IMR-90 (cell line): ENCODE results near the gene METTL8. TPM values are rescaled to one million over a fixed set of nuclear protein-coding genes. Genes with fewer than 3 reads are reported as not detected.
"Not testable (repeated sequence)": the region's sequence is repeated elsewhere in the genome, so short reads cannot be mapped to it uniquely, and the experiment has no call there.

ENCODE experiments used
- ATAC-seq: fragments of 200-7000 bp; cut with Tn5 transposase; 2 replicates; pipeline ENCODE4 v1.9.1; 2020; ENCODE audit warnings: low read depth, mild to moderate bottlenecking, moderate library complexity
- BruUV-seq: library from RNA; stranded (reverse); fragments of 400-500 nt; replicated peaks from 2 replicates; lab custom pipeline; 2021; lab: Mats Ljungman, UMichigan
- CTCF ChIA-PET: fragments of 300-600 bp; formaldehyde crosslinking; extraction: SDS; loops from one replicate; lab custom pipeline; 2021; ENCODE audit warnings: antibody characterized with exemption; lab: Yijun Ruan, JAX
- POLR2A ChIA-PET: fragments of 300-600 bp; sonication (Branson Sonifier 250); formaldehyde crosslinking; loops from one replicate; lab custom pipeline; 2022; ENCODE audit warnings: antibody characterized with exemption; ENCODE audit not compliant: unreplicated experiment; lab: Charles Lee
- DNase-seq: peaks from one replicate; pipeline ENCODE4 v3.0.0; 2013
- H2AFZ ChIP-seq: replicated peaks from 2 replicates; pipeline ENCODE3; 2013; ENCODE audit warnings: low read length, mild to moderate bottlenecking; ENCODE audit not compliant: poor library complexity
- H2AK5ac ChIP-seq: 2 replicates; pipeline ENCODE4 v1.6.1; 2013; ENCODE audit warnings: low read depth, low read length, inconsistent platforms
- H2AK9ac ChIP-seq: replicated peaks from 2 replicates; pipeline ENCODE3; 2013; ENCODE audit warnings: mild to moderate bottlenecking, low read depth, low read length, moderate library complexity; ENCODE audit not compliant: poor library complexity
- H2BK120ac ChIP-seq: 2 replicates; pipeline ENCODE4 v1.6.1; 2013; ENCODE audit warnings: low read depth, low read length, inconsistent platforms
- H2BK15ac ChIP-seq: 3 replicates; pipeline ENCODE4 v1.6.1; 2013; ENCODE audit warnings: low read depth, low read length, inconsistent platforms
- H2BK20ac ChIP-seq: 2 replicates; pipeline ENCODE4 v1.6.1; 2013; ENCODE audit warnings: low read depth, mild to moderate bottlenecking, inconsistent platforms, low read length, moderate library complexity
- H2BK5ac ChIP-seq: 2 replicates; pipeline ENCODE4 v1.6.1; 2013; ENCODE audit warnings: mild to moderate bottlenecking, low read depth, low read length, inconsistent platforms; ENCODE audit not compliant: poor library complexity, severe bottlenecking
- H3K14ac ChIP-seq: replicated peaks from 2 replicates; pipeline ENCODE4 v1.6.1; 2013; ENCODE audit warnings: low read depth, low read length, inconsistent platforms
- H3K18ac ChIP-seq: 2 replicates; pipeline ENCODE4 v1.6.1; 2013; ENCODE audit warnings: low read depth, low read length, control low read depth
- H3K23ac ChIP-seq: 2 replicates; pipeline ENCODE4 v1.6.1; 2013; ENCODE audit warnings: low read depth, low read length, inconsistent platforms
- H3K27ac ChIP-seq: 2 replicates; pipeline ENCODE4 v1.5.1; 2013; ENCODE audit warnings: mild to moderate bottlenecking, control low read depth, low read length; ENCODE audit not compliant: insufficient read depth
- H3K27me3 ChIP-seq: 2 replicates; pipeline ENCODE4 v1.6.1; 2013; ENCODE audit warnings: low read length; ENCODE audit not compliant: control insufficient read depth, insufficient read depth
- H3K36me3 ChIP-seq: 2 replicates; pipeline ENCODE4 v1.6.1; 2013; ENCODE audit warnings: low read length, mixed read lengths; ENCODE audit not compliant: control insufficient read depth, insufficient read depth
- H3K4ac ChIP-seq: 2 replicates; pipeline ENCODE4 v1.6.1; 2013; ENCODE audit warnings: low read depth, low read length, inconsistent platforms
- H3K4me1 ChIP-seq: 2 replicates; pipeline ENCODE4 v1.6.1; 2013; ENCODE audit warnings: low read length, mixed read lengths; ENCODE audit not compliant: control insufficient read depth, insufficient read depth
- H3K4me2 ChIP-seq: 2 replicates; pipeline ENCODE4 v1.6.1; 2013; ENCODE audit warnings: low read depth, mild to moderate bottlenecking, control low read depth, low read length, moderate library complexity
- H3K4me3 ChIP-seq: 2 replicates; pipeline ENCODE4 v1.5.1; 2013; ENCODE audit warnings: low read depth, mild to moderate bottlenecking, control low read depth, low read length, moderate library complexity; ENCODE audit not compliant: insufficient read depth
- H3K56ac ChIP-seq: 2 replicates; pipeline ENCODE4 v1.6.1; 2013; ENCODE audit warnings: low read length, inconsistent platforms; ENCODE audit not compliant: insufficient read depth; ENCODE audit errors: extremely low read depth
- H3K79me1 ChIP-seq, 2 experiments: 2 replicates each; pipeline ENCODE4 v1.6.1; 2013; ENCODE audit warnings: low read length in 2 of 2, inconsistent platforms in 1 of 2, low read depth in 1 of 2
- H3K9ac ChIP-seq: 2 replicates; pipeline ENCODE4 v1.6.1; 2013; ENCODE audit warnings: low read depth, low read length, control low read depth
- H3K9me1 ChIP-seq: 2 replicates; pipeline ENCODE4 v1.6.1; 2013; ENCODE audit warnings: low read length, inconsistent platforms; ENCODE audit not compliant: insufficient read depth
- H3K9me3 ChIP-seq: 2 replicates; pipeline ENCODE4 v1.6.1; 2013; ENCODE audit warnings: low read length; ENCODE audit not compliant: control insufficient read depth, insufficient read depth
- H4K20me1 ChIP-seq: 2 replicates; pipeline ENCODE4 v1.6.1; 2013; ENCODE audit warnings: low read length, inconsistent platforms; ENCODE audit not compliant: insufficient read depth
- H4K5ac ChIP-seq: 2 replicates; pipeline ENCODE4 v1.6.1; 2013; ENCODE audit warnings: mild to moderate bottlenecking, low read depth, low read length, control low read depth
- H4K8ac ChIP-seq, 2 experiments: 2 replicates each; pipeline ENCODE4 v1.6.1; 2013; ENCODE audit warnings: low read depth in 2 of 2, low read length in 2 of 2, control low read depth in 1 of 2, inconsistent platforms in 1 of 2
- H4K91ac ChIP-seq: 2 replicates; pipeline ENCODE4 v1.6.1; 2013; ENCODE audit warnings: low read depth, low read length, inconsistent platforms; ENCODE audit not compliant: insufficient read depth
- FOS ChIP-seq: fragments of 150-350 bp; IDR thresholded peaks from 2 replicates; pipeline ENCODE4 v1.6.1; 2016; ENCODE audit warnings: low read depth, low read length
- WGBS, 2 experiments: methylation state at CpG; one replicate each; pipeline versions ENCODE4 v1.1.5 to v1.1.7; 2013; ENCODE audit warnings: missing lambda C conversion rate in 2 of 2; ENCODE audit not compliant: insufficient read length in 1 of 2; ENCODE audit errors: extremely low coverage in 2 of 2; 5-methylcytosine and 5-hydroxymethylcytosine counted together
- dilution Hi-C: fragments of 300-500 bp; cut with HindIII; formaldehyde crosslinking; loops from one replicate; pipeline ENCODE4 v1.14.3; 2018; ENCODE audit warnings: low sequenced_read_pairs; ENCODE audit not compliant: unreplicated experiment
- in situ Hi-C: fragments of 300-500 bp; cut with MboI; formaldehyde crosslinking; loops from 3 replicates; pipeline ENCODE4 v1.14.3; 2019; ENCODE audit warnings: low sequenced_read_pairs, inconsistent platforms, mixed read lengths
- intact Hi-C: fragments of 100-400 bp; cut with micrococcal nuclease; formaldehyde crosslinking; loops from 2 replicates; pipeline ENCODE4 v1.10.0; 2022
- polyA plus RNA-seq, 3 experiments: library from polyadenylated mRNA; depleted of rRNA; stranded (reverse); fragments of >200 nt; gene quantifications; 2 replicates each; pipeline ENCODE4 v1.2.3, GENCODE V29; 2012; ENCODE audit warnings: low replicate concordance in 1 of 3
- total RNA-seq: library from RNA; depleted of rRNA; stranded (reverse); fragments of >200 nt; gene quantifications from 2 replicates; pipeline ENCODE4 v1.2.3, GENCODE V29; 2012
- TF ChIP-seq, protein P1 (sequence below): fragments of 150-350 bp; IDR thresholded peaks from 2 replicates; pipeline ENCODE4 v1.6.1; 2017; ENCODE audit warnings: mild to moderate bottlenecking, antibody characterized with exemption, low read length, low read depth

METTL8 gene
- total and polyA plus RNA-seq, 2 of the 4 experiments (the other 2 are of a cell fraction), result 6.9 to 10.6 TPM

DNA sequence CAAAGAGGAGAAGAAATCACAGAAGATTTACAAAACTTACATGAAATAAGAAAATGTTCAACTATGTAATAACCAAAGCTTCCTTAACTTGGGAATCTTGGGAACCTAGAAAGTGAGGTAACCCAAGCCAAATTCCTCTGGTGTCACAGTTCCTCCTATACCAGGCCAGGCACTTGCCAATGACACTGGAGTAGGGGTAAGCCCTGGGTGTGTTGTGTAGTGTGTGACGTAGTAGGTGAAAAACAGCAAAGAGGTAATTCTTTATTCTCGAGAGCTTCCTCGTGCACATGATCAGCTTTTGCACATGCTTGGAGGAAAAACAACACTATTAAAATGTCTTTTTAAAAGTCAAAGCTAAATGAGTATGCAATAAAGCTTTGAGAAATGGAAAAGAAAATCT lies 118.0 kb downstream of the METTL8 start:
- no CpG with 5 or more reads among the region's 3 CpGs for WGBS, 2 experiments
- Histone ChIP-seq H2AK5ac (no peak overlapping the region), H4K5ac (no peak overlapping the region), H3K4me1 (peaks cover 8% of the 10 kb centered on the region), H2BK20ac (no peak overlapping the region), H3K9me1 (no peaks in the 10 kb centered on the region; the same call in 1 of the 2 replicates), H2BK15ac (no peak overlapping the region), H2BK120ac (no peak overlapping the region), H2AK9ac (no peak overlapping the region), H3K4me2 (no peak overlapping the region), H3K18ac (no peak overlapping the region), H4K91ac (no peak overlapping the region), H2BK5ac (no peak overlapping the region), H3K4ac (no peak overlapping the region), H3K14ac (no peak overlapping the region), H3K27ac (no peak overlapping the region), H3K9me3 (peaks cover 4% of the 10 kb centered on the region; the same call in 1 of the 2 replicates), H3K27me3 (no peaks in the 10 kb centered on the region), H3K9ac (no peak overlapping the region), H2AFZ (no peak overlapping the region), H3K4me3 (no peak overlapping the region), H4K8ac (no peak overlapping the region), H3K36me3 (no peaks in the 10 kb centered on the region), H3K56ac (no peak overlapping the region), H4K20me1 (no peaks in the 10 kb centered on the region), H3K23ac (no peak overlapping the region), H3K79me1 (no peaks in the 10 kb centered on the region)
- intact Hi-C loops, result no loop called here
- CTCF ChIA-PET, result interaction anchor here (0.5 to 0.9 kb wide), 2 partner anchors 13 to 202 kb away, joined by 3 read pairs; no protein-coding TSS in a partner anchor
- ATAC-seq (no peak), DNase-seq (no peak)
- dilution Hi-C loops, result no loop called here
- TF ChIP-seq FOS, result no peak
- TF ChIP-seq, protein P1, sequence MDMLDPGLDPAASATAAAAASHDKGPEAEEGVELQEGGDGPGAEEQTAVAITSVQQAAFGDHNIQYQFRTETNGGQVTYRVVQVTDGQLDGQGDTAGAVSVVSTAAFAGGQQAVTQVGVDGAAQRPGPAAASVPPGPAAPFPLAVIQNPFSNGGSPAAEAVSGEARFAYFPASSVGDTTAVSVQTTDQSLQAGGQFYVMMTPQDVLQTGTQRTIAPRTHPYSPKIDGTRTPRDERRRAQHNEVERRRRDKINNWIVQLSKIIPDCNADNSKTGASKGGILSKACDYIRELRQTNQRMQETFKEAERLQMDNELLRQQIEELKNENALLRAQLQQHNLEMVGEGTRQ, result no peak
- in situ Hi-C loops, result no loop called here
- BruUV-seq, result no TSS peak
- POLR2A ChIA-PET, result no interaction called here

DNA sequence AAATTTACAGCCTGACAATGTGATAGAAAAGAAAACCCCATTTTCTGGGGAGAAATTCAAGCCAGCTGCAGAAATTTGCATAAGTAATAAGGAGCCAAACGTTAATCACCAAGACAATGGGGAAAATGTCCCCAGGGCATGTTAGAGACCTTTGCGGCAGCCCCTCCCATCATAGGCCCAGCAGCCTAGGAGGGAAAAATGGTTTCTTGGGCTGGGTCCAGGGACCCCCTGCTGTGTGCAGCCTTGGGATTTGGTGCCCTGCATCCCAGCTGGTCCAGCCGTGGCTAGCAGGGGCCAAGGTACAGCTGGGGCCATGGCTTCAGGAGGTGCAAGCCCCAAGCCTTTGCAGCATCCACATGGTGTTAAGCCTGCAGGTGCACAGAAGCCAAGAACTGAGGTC lies 121.6 kb downstream of the METTL8 start:
- H2BK120ac ChIP-seq, H3K4ac ChIP-seq, H4K20me1 ChIP-seq, H4K91ac ChIP-seq, DNase-seq, H2BK15ac ChIP-seq, H3K27ac ChIP-seq, ATAC-seq, H2AFZ ChIP-seq, H2AK5ac ChIP-seq, H3K56ac ChIP-seq, H3K4me1 ChIP-seq, H2BK5ac ChIP-seq, H3K23ac ChIP-seq, BruUV-seq, CTCF ChIA-PET, H3K4me2 ChIP-seq, POLR2A ChIA-PET, H2BK20ac ChIP-seq, H3K27me3 ChIP-seq, H3K9me3 ChIP-seq, H3K79me1 ChIP-seq, H3K9ac ChIP-seq, H2AK9ac ChIP-seq, dilution Hi-C loops, H3K9me1 ChIP-seq, H4K8ac ChIP-seq, intact Hi-C loops, H3K18ac ChIP-seq, in situ Hi-C loops, H3K36me3 ChIP-seq, H4K5ac ChIP-seq, H3K14ac ChIP-seq, H3K4me3 ChIP-seq: not testable (repeated sequence)
- no CpG with 5 or more reads among the region's 3 CpGs for WGBS, 2 experiments
